Gastroesophageal sphincter (tissue), 4 donors: ENCODE data around the gene HSFX2. TPM values are rescaled to one million over a fixed set of nuclear protein-coding genes. Genes with fewer than 3 reads are reported as not detected.
"Not testable (repeated sequence)": the region's sequence is repeated elsewhere in the genome, so short reads cannot be mapped to it uniquely, and the experiment has no call there.

ENCODE experiments used
- ATAC-seq: fragments of 150-250 bp; one replicate; pipeline ENCODE4 v1.9.1; 2016; ENCODE audit warnings: mild to moderate bottlenecking, moderate library complexity
- H3K27ac ChIP-seq, 4 donors: fragments of 200-600 bp; sonication (generic) in 3 of 4; 1 replicate in 3 of 4; 2 replicates in 1 of 4; pipeline ENCODE4 v1.5.1; 2016 to 2019
- H3K27me3 ChIP-seq: fragments of 200-600 bp; sonication (generic); one replicate; pipeline ENCODE4 v1.5.1; 2019
- H3K36me3 ChIP-seq, 2 donors: fragments of 200-600 bp; sonication (generic); one replicate each; pipeline ENCODE4 v1.5.1; 2019; ENCODE audit warnings: control low read depth in 1 of 2
- H3K4me1 ChIP-seq, 3 donors: fragments of 200-600 bp; sonication (generic); 1 replicate in 2 of 3; 2 replicates in 1 of 3; pipeline ENCODE4 v1.5.1; 2016 to 2019; ENCODE audit warnings: control low read depth in 2 of 3
- H3K4me3 ChIP-seq, 2 donors: fragments of 200-600 bp; sonication (generic); one replicate each; pipeline ENCODE4 v1.5.1; 2019; ENCODE audit warnings: mild to moderate bottlenecking in 1 of 2, moderate library complexity in 1 of 2
- H3K9me3 ChIP-seq, 3 donors: fragments of 200-600 bp; sonication (generic); one replicate each; pipeline ENCODE4 v1.5.1; 2017 to 2019; ENCODE audit warnings: control low read depth in 2 of 3
- CTCF ChIP-seq, 4 experiments: fragments of 200-600 bp in 2 of 4; fragments of 450-650 bp in 2 of 4; sonication (generic) in 1 of 4; IDR thresholded peaks; one replicate each; pipeline ENCODE4 v1.5.1; 2017 to 2019; ENCODE audit warnings: antibody characterized with exemption in 4 of 4, mild to moderate bottlenecking in 2 of 4, moderate library complexity in 2 of 4
- EP300 ChIP-seq: sonication (generic); formaldehyde crosslinking; IDR thresholded peaks from one replicate; pipeline ENCODE4 v1.6.1; 2017; ENCODE audit warnings: antibody characterized with exemption, mild to moderate bottlenecking
- POLR2A ChIP-seq, 2 donors: fragments of 450-650 bp; IDR thresholded peaks; one replicate each; pipeline ENCODE4 v1.6.1; 2017; ENCODE audit warnings: antibody characterized with exemption in 2 of 2, mild to moderate bottlenecking in 2 of 2, moderate library complexity in 1 of 2
- POLR2AphosphoS5 ChIP-seq: sonication (generic); formaldehyde crosslinking; IDR thresholded peaks from one replicate; pipeline ENCODE4 v1.6.1; 2017; ENCODE audit warnings: antibody characterized with exemption
- WGBS, 2 donors: methylation state at CpG; one replicate each; pipeline ENCODE4 v1.1.5; 2018; ENCODE audit warnings: low coverage in 1 of 2; 5-methylcytosine and 5-hydroxymethylcytosine counted together
- total RNA-seq, 4 donors: library from RNA; depleted of rRNA; stranded (reverse); fragments of >200 nt; gene quantifications; one replicate each; pipeline ENCODE4 v1.1.0, GENCODE V29; 2016

The HSFX2 gene
- total RNA-seq, 4 donors from 2014 or later: not detected

DNA sequence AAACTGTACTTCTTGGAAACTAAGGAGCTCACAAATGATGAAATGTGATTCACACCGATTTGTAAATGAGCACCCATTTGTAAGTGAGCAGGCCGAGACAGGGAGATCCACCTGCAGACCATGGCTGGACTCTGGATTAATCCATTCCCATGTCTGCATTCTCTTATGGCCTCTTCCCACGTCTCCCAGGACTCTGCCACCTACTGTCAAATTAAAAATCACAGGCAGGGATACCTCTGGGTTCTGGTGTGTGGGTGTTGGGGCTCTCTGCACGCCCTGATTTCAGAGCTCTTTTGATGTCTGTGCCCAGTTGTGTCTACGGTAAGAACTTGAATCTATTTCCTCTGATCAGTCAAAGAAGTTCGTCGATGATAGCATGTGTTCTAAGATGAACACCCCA is 4.1 kb downstream of the HSFX2 start:
- WGBS, 2 donors: no CpG with 5 or more reads among the region's 7 CpGs
- H3K27ac ChIP-seq, H3K9me3 ChIP-seq, H3K36me3 ChIP-seq, ATAC-seq, H3K27me3 ChIP-seq, H3K4me3 ChIP-seq, H3K4me1 ChIP-seq: not testable (repeated sequence)

GRCh38 chrX:149587359-149587758 is 7.8 kb downstream of the HSFX2 start, which contains the start of gene MAGEA9B:
MAGEA9B (minus strand) TSS chrX:149587459; CDS start chrX:149583179, 4,280 bp downstream.
- H3K27me3 ChIP-seq, H3K4me3 ChIP-seq, H3K4me1 ChIP-seq, H3K36me3 ChIP-seq, H3K9me3 ChIP-seq, ATAC-seq, H3K27ac ChIP-seq: not testable (repeated sequence)
- whole genome bisulfite sequencing, 2 donors: no CpG with 5 or more reads among the region's 12 CpGs

GRCh38 chrX:149585631-149586030 is 9.5 kb downstream of the HSFX2 start:
- H3K36me3 ChIP-seq, H3K27ac ChIP-seq, H3K27me3 ChIP-seq, H3K4me3 ChIP-seq, H3K4me1 ChIP-seq, H3K9me3 ChIP-seq: not testable (repeated sequence)
- ATAC-seq: peak; percentile 7
- no CpG with 5 or more reads among the region's 17 CpGs for WGBS, 2 donors

DNA sequence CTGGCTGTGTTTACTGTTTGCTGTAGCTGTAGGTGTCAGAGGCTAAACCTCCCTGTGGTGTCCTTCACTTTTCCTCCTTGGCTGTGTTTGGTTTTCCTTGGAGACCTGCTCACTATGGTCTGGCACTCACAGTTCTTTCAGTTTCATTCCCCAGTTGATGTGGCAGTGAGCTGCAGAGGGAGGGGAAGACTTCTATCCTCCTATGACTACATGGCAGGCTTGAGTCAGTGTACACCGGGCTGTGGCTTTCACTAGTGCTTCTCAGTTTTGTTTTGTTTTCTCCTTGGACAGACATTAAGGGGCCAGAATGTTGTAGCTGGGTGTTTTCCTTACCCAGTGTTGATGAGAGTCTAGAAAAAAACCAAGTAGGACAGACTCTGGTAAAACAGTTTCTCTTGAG is 21.7 kb downstream of the HSFX2 start:
- WGBS, 2 donors: no CpG with 5 or more reads among the region's 1 CpG
- ATAC-seq, H3K27me3 ChIP-seq, H3K36me3 ChIP-seq, H3K4me3 ChIP-seq, H3K9me3 ChIP-seq, H3K4me1 ChIP-seq, H3K27ac ChIP-seq: not testable (repeated sequence)

DNA sequence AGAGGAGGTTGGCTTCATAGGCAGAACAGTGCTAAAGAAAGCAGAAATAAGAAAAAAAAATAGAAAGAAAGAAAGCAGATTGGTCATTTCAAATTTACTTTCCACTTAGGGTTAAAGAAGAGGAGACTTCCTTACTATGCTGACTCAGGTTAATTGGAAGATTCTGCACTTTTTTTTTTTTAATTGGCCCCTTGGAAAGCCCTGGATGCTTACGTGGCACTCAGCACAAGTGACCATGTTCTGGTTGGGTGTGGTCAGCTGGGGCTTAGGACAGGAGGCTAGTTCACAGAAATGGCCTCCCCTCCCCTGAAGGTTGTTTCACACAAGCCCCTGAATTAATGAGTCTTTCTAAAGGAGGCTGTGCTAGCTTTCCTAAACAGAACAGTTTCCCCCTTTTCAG is 22.4 kb downstream of the HSFX2 start:
- no peak for ATAC-seq
- H3K9me3 ChIP-seq: no peaks in the 10 kb centered on the region
- no peaks in the 10 kb centered on the region for H3K36me3 ChIP-seq
- WGBS, 2 donors: 0 to 11% methylated on average over 1 of the region's 1 CpG
- no peak overlapping the region for H3K4me3 ChIP-seq
- H3K27ac ChIP-seq: no peak overlapping the region
- no peaks in the 10 kb centered on the region for H3K4me1 ChIP-seq
- TF ChIP-seq POLR2AphosphoS5 (no peak), EP300 (no peak), POLR2A (IDR thresholded peaks at IDR 0.05) (no peak), CTCF (IDR thresholded peaks at IDR 0.05) (no peak)
- H3K27me3 ChIP-seq: no peaks in the 10 kb centered on the region

DNA sequence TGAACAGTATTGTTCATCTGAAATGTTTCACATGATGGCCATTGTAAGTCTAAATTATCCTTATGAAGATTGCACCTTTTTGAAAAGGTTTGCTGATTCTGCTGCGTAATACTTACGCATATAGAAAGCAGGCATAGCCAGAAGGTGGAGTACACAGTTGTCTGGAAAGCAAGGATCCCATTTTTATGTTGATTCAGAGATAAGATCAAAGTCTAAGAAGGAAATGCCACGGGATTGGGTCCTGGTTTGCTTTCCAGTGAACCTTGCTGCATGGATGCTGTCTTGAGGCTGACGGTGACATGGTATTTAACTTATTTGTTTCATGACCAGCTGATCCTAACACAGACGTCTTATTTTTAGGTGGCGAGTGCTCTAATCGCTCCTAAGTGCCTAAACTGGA is 23.3 kb downstream of the HSFX2 start:
- Histone ChIP-seq H3K27ac (no peak overlapping the region), H3K27me3 (no peaks in the 10 kb centered on the region), H3K36me3 (no peaks in the 10 kb centered on the region), H3K9me3 (no peaks in the 10 kb centered on the region), H3K4me1 (no peaks in the 10 kb centered on the region), H3K4me3 (no peak overlapping the region)
- 75 to 97% methylated on average over 4 to 5 of the region's 7 CpGs for WGBS, 2 donors
- ATAC-seq: no peak
- TF ChIP-seq EP300 (no peak), POLR2A (IDR thresholded peaks at IDR 0.05) (no peak), POLR2AphosphoS5 (no peak), CTCF (IDR thresholded peaks at IDR 0.05) (no peak)

DNA sequence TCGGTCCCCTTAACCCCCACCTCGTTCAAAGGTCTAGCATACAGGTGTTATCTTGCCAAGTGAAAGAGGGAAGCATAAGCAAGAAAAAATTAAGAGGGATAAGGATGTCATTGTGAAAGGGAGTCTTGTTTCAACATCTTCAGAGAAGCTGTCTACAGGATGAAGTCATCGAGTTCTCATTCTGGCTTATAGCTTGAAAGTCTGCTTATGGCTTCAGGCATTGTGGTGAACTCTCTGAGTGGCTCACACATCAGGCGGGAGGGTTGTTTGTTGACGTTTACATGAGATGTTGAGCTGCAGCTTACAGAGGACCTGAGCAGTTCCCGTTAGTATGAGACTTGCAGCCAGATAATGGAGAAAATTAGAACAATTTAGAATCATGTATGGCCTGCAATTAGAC is 24.4 kb downstream of the HSFX2 start:
- H3K4me1 ChIP-seq: no peaks in the 10 kb centered on the region
- TF ChIP-seq POLR2A (IDR thresholded peaks at IDR 0.05): no peak
- TF ChIP-seq POLR2AphosphoS5: no peak
- TF ChIP-seq EP300: no peak
- no peak for TF ChIP-seq CTCF (IDR thresholded peaks at IDR 0.05)
- 33 to 49% methylated on average over 2 to 5 of the region's 6 CpGs for WGBS, 2 donors
- no peaks in the 10 kb centered on the region for H3K27me3 ChIP-seq
- H3K36me3 ChIP-seq: no peaks in the 10 kb centered on the region
- H3K4me3 ChIP-seq: no peak overlapping the region
- no peak overlapping the region for H3K27ac ChIP-seq
- ATAC-seq: no peak
- no peaks in the 10 kb centered on the region for H3K9me3 ChIP-seq
